Testis (tissue), 3 donors: ENCODE results near the gene RSF1. TPM values are rescaled to one million over a fixed set of nuclear protein-coding genes. Genes with fewer than 3 reads are reported as not detected.
"Not testable (repeated sequence)": the region's sequence is repeated elsewhere in the genome, so short reads cannot be mapped to it uniquely, and the experiment has no call there.

ENCODE experiments used
- DNase-seq: peaks from one replicate; pipeline ENCODE4 v3.0.0-alpha.2; 2019
- H3K27ac ChIP-seq, 2 donors: fragments of 200-600 bp; sonication (generic); one replicate each; pipeline ENCODE4 v1.5.1; 2019
- H3K27me3 ChIP-seq: fragments of 200-600 bp; sonication (generic); one replicate; pipeline ENCODE4 v1.5.1; 2019
- H3K36me3 ChIP-seq: fragments of 200-600 bp; sonication (generic); one replicate; pipeline ENCODE4 v1.5.1; 2017; ENCODE audit warnings: low read depth; ENCODE audit errors: missing control alignments
- H3K4me1 ChIP-seq: fragments of 200-600 bp; sonication (generic); one replicate; pipeline ENCODE4 v1.5.1; 2019
- H3K4me3 ChIP-seq, 2 donors: fragments of 200-600 bp; sonication (generic); one replicate each; pipeline ENCODE4 v1.5.1; 2017 to 2019
- H3K9me3 ChIP-seq: fragments of 200-600 bp; sonication (generic); one replicate; pipeline ENCODE4 v1.5.1; 2017
- POLR2A ChIP-seq: fragments of 450-650 bp; IDR thresholded peaks from one replicate; pipeline ENCODE4 v1.6.1; 2017; ENCODE audit warnings: antibody characterized with exemption, mild to moderate bottlenecking, moderate library complexity
- WGBS, 2 donors: methylation state at CpG; one replicate each; pipeline ENCODE4 v1.1.5; 2018; 5-methylcytosine and 5-hydroxymethylcytosine counted together
- intact Hi-C: fragments of 100-400 bp; cut with DNase I; formaldehyde crosslinking; loops from one replicate; pipeline ENCODE4 v1.15.1; 2023; ENCODE audit warnings: low total_unique reads
- polyA plus RNA-seq: library from polyadenylated mRNA; stranded (reverse); fragments of 350-450 nt; fragmentation: Illumina TruSeq; extraction: RNeasy Lipid Tissue Mini Kit (QIAGEN cat#74804); gene quantifications from one replicate; pipeline ENCODE4 v1.2.3, GENCODE V29; 2014; ENCODE audit warnings: low read depth, low replicate concordance; ENCODE audit not compliant: insufficient read depth
- total RNA-seq, 2 donors: library from RNA; depleted of rRNA; stranded (reverse); fragments of >200 nt; gene quantifications; one replicate each; pipeline ENCODE4 v1.2.3, GENCODE V29; 2016
- TF ChIP-seq, protein P1 (sequence below), 3 experiments: fragments of 450-650 bp in 2 of 3; fragments of 200-600 bp in 1 of 3; sonication (generic) in 1 of 3; IDR thresholded peaks; one replicate each; pipeline ENCODE4 v1.5.1; 2016 to 2019; ENCODE audit warnings: antibody characterized with exemption in 3 of 3, mild to moderate bottlenecking in 2 of 3, moderate library complexity in 1 of 3

The RSF1 gene
- total and polyA plus RNA-seq, 3 donors from 2014 or later: 17.7 to 168 (median 94.6) TPM

DNA sequence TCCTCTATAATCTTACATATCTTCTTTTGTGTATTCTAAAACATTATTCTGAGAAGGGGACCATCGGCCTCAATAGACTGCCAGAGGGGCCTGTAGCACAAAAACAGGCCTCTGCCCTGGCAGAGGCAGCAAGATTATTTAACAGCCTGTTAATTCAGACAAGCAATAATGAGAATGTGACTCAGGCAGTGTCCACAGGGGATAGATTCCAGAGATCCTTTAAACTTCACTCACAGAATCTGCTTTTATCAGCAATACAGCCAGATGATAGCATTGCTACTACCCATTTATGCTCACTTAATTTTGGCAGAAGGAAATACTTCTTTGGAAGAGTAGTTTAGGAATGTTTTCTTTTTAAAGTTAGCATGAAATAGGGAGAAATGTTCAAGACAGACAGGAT, 45.3 kb upstream of the RSF1 start:
- no peak overlapping the region for H3K4me3 ChIP-seq
- H3K4me1 ChIP-seq: no peaks in the 10 kb centered on the region
- no peaks in the 10 kb centered on the region for H3K9me3 ChIP-seq
- DNase-seq: no peak
- 64 to 65% methylated on average over 1 of the region's 1 CpG for WGBS, 2 donors
- intact Hi-C loops: no loop called here
- H3K27ac ChIP-seq: no peak overlapping the region
- H3K27me3 ChIP-seq: no peaks in the 10 kb centered on the region
- TF ChIP-seq POLR2A: no peak
- TF ChIP-seq, protein P1, sequence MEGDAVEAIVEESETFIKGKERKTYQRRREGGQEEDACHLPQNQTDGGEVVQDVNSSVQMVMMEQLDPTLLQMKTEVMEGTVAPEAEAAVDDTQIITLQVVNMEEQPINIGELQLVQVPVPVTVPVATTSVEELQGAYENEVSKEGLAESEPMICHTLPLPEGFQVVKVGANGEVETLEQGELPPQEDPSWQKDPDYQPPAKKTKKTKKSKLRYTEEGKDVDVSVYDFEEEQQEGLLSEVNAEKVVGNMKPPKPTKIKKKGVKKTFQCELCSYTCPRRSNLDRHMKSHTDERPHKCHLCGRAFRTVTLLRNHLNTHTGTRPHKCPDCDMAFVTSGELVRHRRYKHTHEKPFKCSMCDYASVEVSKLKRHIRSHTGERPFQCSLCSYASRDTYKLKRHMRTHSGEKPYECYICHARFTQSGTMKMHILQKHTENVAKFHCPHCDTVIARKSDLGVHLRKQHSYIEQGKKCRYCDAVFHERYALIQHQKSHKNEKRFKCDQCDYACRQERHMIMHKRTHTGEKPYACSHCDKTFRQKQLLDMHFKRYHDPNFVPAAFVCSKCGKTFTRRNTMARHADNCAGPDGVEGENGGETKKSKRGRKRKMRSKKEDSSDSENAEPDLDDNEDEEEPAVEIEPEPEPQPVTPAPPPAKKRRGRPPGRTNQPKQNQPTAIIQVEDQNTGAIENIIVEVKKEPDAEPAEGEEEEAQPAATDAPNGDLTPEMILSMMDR (IDR thresholded peaks at IDR 0.05): no peak
- no peaks in the 10 kb centered on the region for H3K36me3 ChIP-seq

DNA sequence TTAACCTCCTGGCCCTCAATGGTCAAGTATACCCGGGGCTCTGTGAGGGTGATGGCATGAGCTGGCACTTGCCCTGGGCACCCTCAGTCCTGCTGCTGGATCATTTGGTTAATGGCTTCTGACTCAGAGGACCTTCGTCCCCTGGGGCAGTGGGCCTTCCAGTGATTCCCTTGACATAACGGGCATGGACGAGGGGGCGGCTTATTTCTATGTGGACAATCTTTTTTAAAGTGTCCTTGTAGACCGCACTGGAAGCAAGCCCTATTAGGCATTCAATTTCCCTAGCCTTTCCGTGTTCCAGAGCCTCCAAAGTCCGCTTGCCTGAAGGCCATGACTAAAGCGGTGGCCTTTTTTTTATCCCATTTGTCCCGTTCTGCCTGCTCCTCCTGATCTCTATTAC, 40.9 kb upstream of the RSF1 start:
- H3K4me1 ChIP-seq, H3K27ac ChIP-seq, H3K27me3 ChIP-seq, H3K9me3 ChIP-seq, H3K36me3 ChIP-seq, H3K4me3 ChIP-seq, DNase-seq, intact Hi-C loops: not testable (repeated sequence)
- WGBS, 2 donors: 89 to 92% methylated on average over 10 of the region's 10 CpGs

DNA sequence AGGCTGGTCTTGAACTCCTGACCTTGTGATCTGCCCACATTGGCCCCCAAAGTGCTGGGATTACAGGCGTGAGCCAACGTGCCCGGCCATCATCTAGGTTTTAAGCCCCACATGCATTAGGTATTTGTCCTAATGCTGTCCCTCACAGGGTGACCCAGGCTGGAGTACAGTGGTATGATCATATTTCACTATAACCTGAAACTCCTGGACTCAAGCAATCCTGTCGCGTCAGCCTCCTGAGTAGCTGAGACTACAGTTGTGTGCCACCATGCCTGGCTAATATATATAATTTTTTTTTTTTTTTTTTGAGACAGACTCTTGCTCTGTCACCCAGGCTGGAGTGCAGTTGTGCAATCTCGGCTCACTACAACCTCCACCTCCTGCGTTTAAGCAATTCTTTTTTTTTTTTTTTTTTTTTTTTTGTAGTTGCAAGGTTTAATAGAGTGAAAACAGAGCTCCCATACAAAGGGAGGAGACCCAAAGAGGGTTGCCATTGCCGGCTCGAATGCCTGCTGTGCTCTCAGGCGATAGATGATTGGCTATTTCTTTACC, 37.5 kb upstream of the RSF1 start:
- H3K4me3 ChIP-seq, H3K4me1 ChIP-seq, H3K27ac ChIP-seq, H3K27me3 ChIP-seq, H3K36me3 ChIP-seq, intact Hi-C loops, H3K9me3 ChIP-seq, DNase-seq: not testable (repeated sequence)
- 93 to 95% methylated on average over 10 of the region's 10 CpGs for WGBS, 2 donors

DNA sequence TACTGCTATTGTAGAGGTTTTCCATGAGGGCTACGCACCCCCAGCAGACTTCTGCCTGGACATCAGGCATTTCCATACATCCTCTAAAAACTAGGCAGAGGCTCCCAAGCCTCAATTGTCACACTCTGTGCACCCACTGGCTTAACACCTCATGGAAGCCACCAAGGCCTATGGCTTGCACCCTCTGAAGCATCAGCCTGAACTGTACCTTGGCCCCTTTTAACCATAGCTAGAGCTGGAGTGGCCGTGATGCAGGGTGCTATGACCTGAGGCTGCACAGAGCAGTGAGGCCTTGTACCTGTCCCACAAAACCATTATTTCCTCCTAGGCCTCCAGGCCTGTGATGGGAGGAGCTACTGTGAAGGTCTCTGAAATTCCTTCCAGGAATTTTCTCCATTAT, 34.3 kb upstream of the RSF1 start:
- no peak for TF ChIP-seq POLR2A
- TF ChIP-seq, protein P1 (IDR thresholded peaks at IDR 0.05): no peak
- Histone ChIP-seq H3K36me3 (no peaks in the 10 kb centered on the region), H3K27me3 (no peaks in the 10 kb centered on the region), H3K4me3 (no peak overlapping the region), H3K27ac (no peak overlapping the region), H3K4me1 (no peaks in the 10 kb centered on the region), H3K9me3 (no peaks in the 10 kb centered on the region)
- intact Hi-C loops: no loop called here
- 100% methylated on average over 2 of the region's 2 CpGs for WGBS, 2 donors
- no peak for DNase-seq

DNA sequence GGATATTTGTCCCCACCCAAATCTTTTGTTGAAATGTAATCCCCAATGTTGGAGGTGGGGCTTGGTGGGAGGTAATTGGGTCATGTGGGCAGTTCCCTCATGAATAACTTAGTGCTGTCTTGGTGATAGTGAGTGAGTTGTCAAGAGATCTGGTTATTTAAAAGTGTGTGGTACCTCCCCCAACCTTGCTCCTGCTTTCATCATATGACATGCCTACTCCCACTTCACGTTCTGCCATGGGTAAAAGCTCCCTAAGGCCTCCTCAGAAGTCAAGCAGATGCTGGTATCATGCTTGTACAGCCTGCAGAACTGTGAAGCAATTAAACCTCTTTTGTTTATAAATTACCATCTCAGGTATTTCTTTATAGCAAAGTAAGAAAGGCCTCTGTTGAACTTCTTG, 31.0 kb upstream of the RSF1 start:
- H3K4me1 ChIP-seq: no peaks in the 10 kb centered on the region

DNA sequence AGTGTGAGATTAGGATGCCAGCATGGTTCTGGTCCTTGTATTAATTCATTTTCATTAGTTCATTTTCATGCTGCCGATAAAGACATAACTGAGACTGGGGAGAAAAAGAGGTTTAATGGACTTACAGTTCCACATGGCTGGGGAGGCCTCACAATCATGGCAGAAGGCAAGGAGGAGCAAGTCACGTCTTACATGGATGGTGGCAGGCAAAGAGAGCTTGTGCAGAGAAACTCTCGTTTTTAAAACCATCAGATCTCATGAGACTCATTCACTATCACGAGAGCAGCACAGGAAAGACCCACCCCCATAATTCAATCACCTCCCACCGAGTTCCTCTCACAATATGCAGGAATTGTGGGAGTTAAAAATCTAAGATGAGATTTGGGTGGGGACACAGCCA, 23.2 kb upstream of the RSF1 start:
- H3K36me3 ChIP-seq: not testable (repeated sequence)

More for the DNA sequence above, 31.0 kb upstream of the RSF1 start:
- Histone ChIP-seq H3K27me3 (no peaks in the 10 kb centered on the region), H3K36me3 (no peaks in the 10 kb centered on the region), H3K4me3 (no peak overlapping the region), H3K27ac (no peak overlapping the region), H3K9me3 (no peaks in the 10 kb centered on the region)
- intact Hi-C loops: no loop called here
- no peak for DNase-seq
- TF ChIP-seq, protein P1 (IDR thresholded peaks at IDR 0.05): no peak
- TF ChIP-seq POLR2A: no peak
- 67 to 81% methylated on average over 1 of the region's 1 CpG for WGBS, 2 donors

More for the DNA sequence above, 23.2 kb upstream of the RSF1 start:
- H3K27me3 ChIP-seq, H3K4me3 ChIP-seq, intact Hi-C loops, H3K27ac ChIP-seq, H3K9me3 ChIP-seq, DNase-seq, H3K4me1 ChIP-seq: not testable (repeated sequence)
- WGBS, 2 donors: 80 to 93% methylated on average over 5 of the region's 5 CpGs
